HUDEP-2 (cell line): ENCODE measurements around the gene TIGAR.

Experiments used
- DNase-seq, 76 experiments: peaks; one replicate each; lab custom pipeline; 2025; ENCODE audit not compliant: unreplicated experiment in 76 of 76; lab: John Stamatoyannopoulos, UW

TIGAR gene

DNA sequence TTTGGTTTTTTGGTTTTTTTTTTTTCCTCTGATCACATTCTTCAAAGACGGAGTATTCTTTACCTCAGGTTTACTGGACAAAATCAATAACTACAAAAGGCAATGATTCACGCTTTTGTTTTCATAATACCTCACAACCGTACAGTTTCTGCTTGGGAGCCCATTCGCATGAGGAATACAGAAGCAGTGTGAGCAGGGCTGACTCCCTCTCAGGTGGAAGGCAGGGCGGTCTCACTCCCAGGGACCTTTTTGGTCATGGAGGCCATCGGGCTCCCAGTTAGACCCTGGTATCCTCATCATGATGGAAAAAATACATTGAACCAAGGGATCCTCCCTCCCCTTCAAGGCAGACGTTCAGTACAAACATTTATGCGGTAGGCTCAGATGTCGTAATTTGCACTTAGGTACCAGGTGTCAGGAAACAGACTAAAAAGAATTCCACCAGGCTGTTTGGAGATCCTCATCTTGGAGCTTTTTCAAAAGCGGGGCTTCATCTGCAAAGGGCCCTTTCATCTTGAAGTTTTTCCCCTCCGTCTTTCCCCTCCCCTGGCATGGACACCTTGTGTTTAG lies 19.0 kb upstream of the TIGAR start:
- no peak for DNase-seq

DNA sequence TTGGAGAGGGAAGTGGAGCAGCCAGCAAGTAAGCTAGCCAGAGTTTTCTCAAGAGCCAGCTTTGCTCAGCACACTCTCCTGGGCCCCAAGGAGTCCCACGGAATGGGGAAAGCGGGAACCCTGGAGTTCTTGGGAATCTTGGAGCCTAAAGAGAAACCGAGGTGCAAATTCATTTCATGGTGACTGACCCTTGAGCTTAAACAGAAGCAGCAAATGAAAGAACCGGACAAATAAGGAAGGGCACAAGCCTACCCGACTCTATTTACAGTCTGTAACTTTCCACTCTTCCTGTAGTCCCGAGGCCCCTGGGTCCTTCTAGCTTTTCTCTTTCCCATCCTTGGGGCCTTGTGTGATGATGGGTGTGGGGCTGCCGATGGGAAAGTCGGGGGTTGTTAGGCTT lies 18.1 kb upstream of the TIGAR start:
- DNase-seq: no peak

DNA sequence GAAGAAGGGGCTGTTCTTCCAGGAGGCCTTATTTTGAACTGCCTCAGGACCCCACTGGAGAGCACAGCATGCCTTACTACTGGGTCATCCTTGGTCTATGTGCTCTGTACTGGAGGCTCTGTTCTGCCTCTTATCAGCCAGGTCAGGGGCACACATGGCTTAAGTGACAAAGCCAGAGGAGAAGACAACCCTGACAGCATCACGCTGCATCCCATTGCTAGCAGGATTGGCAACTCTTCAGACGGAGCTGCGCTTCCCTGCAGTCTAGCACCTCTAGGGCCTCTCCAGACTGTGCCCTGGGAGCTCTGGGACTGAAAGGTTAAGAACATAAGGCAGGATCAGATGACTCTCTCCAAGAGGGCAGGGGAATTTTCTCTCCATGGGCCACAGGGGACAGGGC lies 17.3 kb upstream of the TIGAR start:
- DNase-seq: no peak

DNA sequence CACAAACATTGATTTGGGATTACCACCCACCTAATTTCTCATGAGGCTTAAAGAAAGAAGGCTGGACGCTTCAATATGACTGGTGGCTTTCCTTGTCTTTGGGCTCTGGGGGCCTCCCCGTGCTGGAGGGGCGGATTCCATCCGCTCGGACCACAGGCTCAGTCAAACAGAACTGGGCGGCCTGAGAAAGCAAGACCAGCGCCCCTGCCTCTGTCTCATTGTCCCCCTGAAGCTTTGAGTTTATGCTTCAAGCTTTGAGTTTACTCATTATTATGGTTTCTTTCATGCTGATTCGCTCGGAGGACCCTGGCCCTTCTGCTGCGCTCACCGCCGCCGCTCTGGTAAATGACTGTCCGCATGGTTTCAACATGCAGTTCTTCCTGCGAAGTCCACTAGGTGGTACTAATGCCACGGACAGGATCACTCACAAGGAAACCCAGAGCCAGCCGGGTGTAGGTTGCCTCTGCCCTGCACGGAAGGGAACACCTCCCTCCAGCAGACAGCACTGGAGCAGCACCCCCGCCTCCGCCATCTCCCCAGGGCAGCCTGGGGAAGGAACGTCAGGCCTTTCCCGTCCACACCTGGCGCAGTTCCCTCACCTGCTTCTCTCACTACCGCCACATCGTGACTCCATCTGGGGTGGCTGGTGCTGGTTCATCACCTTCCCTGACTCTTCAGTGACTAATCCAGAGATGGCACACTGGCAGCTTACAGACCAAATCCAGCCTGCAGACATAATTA lies 13.2 kb upstream of the TIGAR start:
- DNase-seq: peak in 17 of 76 experiments; percentile 2 to 29 (median 11)

DNA sequence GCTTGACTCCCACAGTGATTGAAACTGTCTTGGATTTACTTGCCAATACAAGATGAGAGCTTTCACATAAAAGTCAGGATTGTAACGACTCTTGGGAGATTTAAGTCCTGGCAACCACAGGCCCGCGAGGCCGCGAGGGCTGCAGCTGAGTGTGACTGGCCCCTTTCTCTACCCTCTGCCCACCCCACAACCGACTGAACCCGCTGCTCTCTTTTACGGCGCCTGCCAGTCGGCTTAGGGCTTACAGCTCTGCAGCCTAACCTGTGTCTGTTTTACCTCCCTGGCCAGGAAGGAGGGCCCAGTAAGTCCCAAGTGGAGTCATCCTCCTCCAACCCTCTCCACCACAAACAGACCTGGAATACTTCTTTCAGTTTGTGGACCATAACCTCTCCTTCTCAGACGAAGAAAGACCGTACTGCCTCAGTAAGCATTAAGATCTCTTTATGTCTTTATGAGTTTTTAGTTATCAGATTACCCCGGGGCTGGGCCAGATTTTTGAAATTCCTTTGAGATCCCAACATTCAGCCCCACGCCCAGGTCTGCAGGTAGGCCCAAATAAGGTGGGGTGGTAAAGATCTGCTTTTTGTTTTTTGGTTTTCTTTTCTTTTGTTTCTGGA lies 12.6 kb upstream of the TIGAR start:
- DNase-seq: no peak

DNA sequence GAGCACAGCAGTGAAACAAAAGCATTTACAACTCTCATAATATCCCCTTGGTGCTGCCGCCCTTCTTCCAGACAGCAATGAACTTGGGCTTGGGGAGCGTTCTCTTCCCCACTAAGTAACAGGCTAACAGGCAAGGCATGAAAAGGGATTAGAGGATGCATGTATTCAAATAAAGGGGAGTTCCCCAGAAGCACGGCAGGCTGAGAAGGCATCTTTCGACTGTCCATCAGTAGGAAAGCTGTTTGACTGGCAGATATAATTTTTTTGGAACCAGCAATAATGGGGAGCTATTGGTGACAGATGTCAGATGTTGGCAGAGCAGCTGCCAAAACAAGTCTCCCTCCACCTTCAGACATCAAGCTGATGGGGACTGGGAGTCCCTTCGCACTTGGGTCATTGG lies 9.2 kb upstream of the TIGAR start:
- DNase-seq: no peak

DNA sequence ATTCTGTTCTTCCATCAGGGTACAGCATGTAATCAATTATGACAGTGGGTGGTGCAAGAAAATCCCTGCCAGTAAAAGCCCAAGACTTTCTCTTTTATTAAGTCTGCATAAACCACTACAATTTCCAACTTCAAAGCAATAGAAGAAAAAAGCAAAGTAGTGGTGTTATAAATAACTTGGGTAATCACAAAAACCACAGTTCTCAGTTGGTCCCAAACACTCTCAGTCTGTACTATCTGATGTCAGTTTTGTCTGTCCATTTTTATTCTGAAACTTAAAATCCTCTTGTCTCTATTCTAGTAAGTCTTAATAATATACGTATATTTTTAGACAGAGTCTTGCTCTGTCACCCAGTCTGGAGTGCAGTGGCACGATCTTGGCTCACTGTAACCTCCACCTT lies 8.8 kb upstream of the TIGAR start:
- DNase-seq: no peak

DNA sequence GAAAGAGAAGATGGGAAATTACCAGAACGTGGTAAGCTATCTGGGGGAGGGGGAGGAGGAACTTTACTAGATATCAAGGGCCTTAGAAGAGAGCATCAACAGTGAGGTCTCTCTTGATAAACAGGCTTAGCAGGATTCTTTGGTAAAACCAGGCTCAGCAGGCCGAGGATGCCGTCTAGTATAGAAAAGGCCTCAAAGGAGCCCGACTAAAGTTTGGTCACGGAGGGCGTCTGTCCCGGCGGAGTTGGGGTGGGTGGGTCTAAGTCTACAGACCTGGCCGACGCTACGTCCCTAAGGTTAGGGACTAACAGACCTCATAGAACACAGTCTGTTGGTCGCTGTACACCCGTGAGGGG lies 538 bp upstream of the TIGAR start:
- DNase-seq: no peak

DNA sequence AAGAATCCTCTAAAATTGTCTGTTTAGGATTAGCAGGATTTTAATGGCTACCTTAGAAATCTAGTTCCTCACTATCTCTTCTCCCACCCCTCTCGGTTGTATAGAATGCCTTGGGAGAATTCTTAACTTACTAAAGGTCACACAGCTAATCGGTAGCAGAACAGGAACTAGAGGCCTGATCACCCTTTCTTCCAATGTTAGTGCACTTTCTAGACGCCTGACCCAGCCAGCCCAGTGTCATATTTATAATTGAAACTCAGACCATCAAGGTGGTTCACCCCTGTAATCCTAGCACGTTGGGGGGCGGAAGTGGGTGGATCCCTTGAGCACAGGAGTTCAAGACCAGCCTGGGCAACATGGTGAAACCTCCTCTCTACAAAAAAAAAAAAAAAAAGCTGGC lies 1.7 kb downstream of the TIGAR start:
- DNase-seq: no peak

DNA sequence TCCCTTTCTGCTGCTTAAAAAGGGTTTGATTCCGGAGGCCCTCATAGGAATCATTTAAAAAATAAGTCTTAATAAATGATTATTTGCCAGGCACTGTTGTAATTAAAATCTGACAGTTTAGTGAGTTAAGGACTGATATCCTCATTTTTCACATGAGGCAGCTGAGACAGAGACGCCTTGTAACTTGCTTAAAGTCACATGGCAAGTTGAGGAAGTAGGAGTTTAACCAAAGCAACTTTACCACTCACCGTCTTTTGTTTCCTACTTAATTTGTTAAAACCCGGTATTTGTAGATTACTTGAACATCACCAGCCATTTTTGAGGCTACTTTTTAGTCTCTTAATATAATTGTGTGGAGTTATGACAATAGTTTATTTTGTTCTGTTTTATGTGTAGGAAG lies 2.4 kb downstream of the TIGAR start:
- no peak for DNase-seq

DNA sequence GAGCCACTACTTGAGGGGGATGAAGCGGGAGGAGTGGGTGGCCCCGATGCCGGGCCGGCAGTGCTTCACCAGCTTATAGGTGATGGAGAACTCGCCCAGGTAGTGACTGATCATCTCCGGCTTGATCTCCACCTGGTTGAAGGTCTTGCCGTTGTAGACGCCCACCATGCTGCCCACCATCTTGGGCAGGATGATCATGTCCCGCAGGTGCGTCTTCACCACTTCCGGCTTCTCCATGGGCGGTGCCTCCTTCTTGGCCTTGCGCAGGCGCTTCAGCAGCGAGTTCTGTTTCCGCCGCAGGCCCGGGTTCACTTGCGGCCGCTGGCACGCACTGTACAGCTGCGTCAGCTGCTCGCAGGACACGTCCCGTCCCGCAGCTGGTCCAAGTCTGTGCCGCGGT lies 3.4 kb downstream of the TIGAR start:
- DNase-seq: no peak

DNA sequence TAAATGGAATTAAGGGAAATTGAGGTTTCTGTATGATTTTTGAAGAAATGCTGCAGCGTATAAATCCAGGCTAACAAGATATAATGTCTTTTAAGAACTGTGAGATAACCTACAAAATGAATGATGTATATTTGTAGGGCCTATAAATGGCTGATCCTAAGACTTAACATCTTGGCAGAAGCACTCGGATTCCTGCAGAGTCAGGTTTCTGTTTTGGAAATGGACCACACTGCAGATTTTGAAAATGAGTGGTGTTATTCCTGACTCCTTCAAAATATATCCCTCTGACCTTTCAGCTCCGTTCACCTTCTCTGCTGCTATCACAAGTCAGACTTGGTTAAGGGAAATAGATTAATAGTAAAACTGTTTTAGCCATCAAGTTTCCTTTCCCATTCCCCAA lies 5.0 kb downstream of the TIGAR start:
- no peak for DNase-seq

DNA sequence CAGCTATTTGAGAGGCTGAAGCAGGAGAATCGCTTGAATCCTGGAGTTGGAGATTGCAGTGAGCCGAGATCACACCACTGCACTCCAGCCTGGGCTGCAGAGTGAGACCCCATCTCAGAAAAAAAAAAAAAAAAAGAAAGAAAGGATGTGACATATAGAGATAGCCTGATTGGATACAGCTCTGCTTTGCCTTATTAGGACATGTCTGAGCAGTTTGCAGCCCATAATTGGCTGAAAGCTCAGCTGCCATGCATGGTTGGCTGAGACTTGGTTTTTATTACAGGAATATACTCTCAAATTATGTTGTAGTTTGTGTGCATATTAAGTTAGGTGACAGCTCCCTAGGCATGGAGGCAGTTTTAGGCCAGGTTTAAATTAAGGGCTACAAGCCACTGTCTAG lies 6.3 kb downstream of the TIGAR start:
- DNase-seq: no peak

DNA sequence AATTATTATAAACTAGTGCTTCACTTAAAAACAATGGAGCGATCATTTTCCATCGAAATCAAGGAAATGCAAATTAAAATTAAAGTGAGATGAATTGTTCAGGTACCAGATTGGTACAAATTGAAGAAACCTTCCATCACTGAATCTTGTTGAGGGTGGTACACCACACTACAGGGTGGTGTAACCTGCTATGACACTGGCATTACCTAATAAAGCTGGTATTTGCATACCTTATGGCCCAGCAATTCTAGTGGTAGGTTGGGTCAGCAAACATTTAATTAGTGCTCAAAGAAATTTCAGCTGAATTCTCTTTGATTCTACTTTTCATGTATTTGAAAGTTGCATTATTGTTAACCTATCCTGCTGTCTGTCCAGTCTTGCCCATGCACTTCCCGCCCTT lies 9.2 kb downstream of the TIGAR start:
- no peak for DNase-seq

DNA sequence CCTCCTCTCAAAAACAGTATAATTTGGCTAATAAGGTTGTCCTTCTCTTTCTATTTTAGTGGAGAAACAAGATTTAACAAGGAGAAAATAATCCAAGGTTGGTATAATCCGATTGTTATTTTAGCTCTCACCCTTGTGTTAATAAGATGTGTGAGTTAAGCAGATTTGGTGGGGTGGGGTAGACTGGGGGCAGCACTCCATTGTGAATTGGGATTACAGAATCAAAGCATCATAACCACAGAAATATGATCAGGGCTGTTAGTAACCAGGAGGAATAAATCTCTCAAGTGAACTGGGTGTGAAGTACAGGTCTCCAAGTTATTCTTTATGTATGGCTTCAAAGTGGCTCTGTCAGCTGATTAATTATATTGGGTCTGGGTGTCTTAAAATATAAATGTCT lies 10.2 kb downstream of the TIGAR start:
- DNase-seq: no peak

DNA sequence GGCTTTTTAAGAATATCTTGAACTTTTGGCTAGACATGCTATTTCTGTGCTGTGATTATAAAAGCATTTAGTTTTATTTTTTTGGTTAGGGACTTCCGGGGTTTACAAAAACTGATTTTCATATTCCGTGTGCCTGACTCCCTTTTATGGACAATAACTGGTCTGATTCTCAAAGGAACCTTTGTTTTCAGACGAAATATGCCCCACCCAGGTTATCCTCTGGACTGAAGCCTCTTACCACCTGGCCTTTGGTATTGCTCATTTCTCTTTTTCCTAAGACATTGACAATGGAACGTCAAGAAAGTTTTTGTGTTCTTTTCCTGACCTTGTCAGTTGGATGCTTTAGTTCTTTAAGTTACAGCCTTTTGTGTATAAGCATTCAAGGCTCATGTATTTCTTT lies 10.8 kb downstream of the TIGAR start:
- DNase-seq: no peak

DNA sequence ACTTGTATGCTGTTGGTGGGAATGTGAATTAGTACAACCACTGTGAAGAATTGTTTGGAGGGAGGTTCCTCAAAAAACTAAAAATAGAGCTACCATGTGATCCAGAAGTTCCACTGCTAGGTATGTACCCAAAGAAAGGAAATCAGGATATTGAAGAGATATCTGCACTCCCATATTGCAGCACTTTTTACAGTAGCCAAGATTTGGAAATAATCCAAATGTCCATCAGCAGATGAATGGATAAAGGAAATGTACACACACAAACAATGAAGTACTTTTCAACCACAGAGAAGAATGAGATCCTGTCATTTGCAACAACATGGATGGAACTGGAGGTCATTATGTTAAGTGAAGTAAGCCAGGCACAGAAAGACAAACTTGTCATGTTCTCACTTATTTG lies 25.9 kb downstream of the TIGAR start:
- DNase-seq: no peak

DNA sequence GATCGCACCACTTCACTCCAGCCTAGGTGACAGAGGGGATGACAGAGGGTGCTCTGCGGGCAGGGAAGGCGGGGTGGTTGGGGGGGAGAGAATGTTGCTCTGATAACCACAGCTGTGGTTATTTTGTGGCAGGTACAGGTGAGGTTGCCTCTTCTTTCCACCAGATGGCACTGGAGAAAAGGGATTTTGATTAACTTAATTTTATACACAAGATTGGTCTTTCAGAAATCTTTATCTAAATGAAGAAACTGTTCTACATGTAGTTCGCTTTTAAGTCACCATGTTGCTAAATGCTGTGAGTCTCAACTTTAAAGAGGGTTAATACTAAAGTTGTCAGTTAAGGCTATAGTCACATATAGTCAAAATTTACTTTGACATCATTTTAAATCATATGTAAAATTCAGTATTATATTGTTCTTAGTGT lies 32.8 kb downstream of the TIGAR start:
- peak in 3 of 76 experiments; percentile 1 to 3 (median 2) for DNase-seq

DNA sequence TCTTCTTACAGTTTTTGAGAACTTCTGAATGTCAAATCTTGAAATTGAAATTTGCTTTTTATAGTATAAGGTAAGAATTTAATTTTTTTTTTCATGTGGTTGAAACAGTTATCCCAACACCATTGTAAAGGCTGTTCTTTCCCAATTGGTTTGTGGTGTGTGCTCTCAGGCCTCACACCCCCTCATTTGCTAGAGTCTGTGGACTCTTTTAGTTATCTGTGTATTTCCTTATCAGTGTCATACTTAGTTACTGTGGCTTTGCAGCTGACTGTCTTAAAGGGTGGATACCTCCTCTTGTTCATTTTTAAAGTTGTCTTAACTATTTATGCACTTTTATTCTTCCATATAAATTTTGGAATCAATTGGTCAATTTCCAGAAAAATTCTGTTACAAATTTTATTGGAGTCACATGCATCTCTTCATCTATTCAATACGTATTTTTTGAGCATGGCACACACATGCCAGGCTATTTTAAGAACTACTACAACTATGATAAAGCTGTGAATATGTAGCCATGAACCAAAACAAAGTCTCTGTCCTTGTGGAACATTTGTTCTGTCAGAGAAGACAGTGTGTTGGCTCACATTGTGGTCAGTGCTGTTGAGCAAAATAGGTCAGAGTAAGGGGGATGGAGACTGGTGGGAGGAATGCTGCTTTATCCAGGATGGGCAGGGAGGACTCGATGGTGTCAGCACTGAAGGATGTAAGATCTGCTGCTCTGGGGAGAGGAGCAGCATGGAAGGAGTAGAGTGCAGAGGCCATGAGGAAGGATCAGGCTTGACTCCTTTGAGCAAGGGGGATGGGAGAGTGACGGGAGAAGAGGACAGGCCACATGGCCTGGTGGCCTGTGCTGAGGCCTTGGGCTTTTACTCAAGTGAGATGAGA lies 34.4 kb downstream of the TIGAR start:
- peak in 3 of 76 experiments; percentile 1 to 22 (median 3) for DNase-seq

DNA sequence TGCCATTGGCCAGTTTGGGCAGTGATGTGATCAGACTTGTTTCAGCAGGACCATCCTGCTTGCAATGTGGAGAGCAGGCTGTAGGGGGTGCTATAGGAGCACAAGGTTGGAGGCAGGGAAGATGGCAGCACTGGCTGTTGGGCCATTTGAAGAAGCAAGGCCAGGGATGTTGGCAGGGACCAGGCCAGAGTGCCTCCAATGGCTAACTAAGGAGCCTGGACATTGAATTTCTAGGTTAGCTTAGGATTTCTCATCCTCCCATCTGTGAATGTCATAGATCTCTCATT lies 35.0 kb downstream of the TIGAR start:
- peak in 55 of 76 experiments; percentile 1 to 71 (median 37) for DNase-seq

DNA sequence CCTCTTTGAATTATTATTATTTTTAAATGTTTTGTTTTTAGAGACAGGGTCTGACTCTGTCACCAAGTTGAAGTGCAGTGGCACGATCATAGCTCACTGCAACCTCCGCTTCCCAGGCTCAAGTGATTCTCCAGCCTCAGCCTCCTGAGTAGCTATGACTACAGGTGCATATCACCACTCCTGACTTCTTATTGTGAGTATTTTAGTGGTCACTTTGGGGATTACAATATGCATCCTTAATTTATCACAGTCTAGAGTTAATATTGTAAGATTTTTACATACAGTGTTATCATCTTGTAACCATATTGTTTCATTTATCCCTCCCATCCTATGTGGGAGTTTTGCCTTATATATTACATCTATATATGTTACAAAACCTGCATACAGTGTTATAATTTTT lies 45.1 kb downstream of the TIGAR start:
- DNase-seq: no peak

DNA sequence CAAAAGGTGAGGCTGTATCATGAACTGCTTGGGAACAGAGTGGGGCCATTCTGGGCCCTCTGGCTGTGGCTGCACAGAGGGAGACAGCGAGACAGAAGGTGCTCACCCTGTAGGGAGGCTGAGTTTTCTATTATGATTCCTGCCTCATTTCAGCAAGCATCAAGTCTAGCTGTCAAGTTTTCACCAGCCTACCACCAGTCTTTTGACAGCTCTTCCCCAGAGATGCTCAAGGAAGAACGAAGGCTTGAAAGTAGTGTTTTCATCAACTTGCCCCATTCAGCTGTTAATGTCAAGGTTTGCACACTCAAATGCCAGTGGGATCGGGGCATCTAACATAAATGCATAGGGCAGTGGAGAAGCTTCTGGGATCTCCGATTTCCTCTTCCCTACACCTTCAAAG lies 48.5 kb downstream of the TIGAR start:
- DNase-seq: no peak
